GM21576 (cell line): ENCODE results near the gene PTPN6.

ENCODE experiments used
- ATAC-seq: cut with Tn5 transposase; IDR thresholded peaks from one replicate; pipeline ENCODE4 v1.9.1; 2021; ENCODE audit warnings: mild to moderate bottlenecking, moderate library complexity; ENCODE audit not compliant: unreplicated experiment

The PTPN6 gene

DNA sequence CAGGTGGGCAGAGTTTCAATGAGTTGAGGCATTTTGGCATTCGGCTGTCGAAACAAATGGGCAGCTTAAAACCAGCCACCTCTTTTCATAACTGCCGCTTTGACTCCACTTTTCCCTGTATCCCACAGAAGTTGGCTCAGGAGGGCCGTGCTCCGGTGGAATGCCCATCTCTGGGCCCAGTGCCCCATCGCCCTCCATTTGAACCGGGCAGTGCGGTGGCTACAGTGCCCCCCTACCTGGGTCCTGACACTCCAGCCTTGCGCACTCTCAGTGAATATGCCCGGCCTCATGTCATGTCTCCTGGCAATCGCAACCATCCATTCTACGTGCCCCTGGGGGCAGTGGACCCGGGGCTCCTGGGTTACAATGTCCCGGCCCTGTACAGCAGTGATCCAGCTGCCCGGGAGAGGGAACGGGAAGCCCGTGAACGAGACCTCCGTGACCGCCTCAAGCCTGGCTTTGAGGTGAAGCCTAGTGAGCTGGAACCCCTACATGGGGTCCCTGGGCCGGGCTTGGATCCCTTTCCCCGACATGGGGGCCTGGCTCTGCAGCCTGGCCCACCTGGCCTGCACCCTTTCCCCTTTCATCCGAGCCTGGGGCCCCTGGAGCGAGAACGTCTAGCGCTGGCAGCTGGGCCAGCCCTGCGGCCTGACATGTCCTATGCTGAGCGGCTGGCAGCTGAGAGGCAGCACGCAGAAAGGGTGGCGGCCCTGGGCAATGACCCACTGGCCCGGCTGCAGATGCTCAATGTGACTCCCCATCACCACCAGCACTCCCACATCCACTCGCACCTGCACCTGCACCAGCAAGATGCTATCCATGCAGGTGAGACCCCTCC, 12.6 kb upstream of the PTPN6 start:
- ATAC-seq, result no peak

DNA sequence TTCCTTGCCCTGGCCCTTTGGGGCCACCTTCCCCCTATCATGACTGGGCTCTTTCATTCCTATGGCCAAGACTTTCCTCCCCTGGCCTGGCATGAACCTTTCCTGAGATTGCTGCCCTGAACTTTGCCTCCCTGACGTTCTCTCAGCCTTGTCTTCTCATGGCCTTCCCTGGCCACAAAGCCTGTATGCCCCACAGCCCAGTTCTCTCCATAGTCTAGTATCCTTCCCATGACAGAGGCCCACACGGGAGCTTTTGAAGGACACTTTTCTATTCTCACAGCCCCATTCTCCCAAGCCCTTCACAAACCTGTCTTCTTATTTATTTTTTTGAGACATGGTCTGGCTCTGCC, 12.0 kb upstream of the PTPN6 start:
- ATAC-seq, result no peak

DNA sequence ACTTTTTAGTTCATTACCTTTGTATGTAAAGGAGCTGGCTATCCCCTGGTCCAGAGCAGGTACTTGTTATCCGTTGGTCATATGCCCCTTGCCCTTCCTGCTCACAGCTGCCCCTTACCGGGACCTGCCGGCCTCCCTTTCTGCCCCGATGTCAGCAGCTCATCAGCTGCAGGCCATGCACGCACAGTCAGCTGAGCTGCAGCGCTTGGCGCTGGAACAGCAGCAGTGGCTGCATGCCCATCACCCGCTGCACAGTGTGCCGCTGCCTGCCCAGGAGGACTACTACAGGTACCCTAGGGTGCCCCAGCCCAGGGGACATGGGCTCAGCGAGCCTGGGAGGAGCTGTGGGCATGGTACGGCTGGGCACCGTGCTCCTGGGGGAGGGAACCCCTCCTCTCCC, 9.9 kb upstream of the PTPN6 start:
- ATAC-seq, result no peak

DNA sequence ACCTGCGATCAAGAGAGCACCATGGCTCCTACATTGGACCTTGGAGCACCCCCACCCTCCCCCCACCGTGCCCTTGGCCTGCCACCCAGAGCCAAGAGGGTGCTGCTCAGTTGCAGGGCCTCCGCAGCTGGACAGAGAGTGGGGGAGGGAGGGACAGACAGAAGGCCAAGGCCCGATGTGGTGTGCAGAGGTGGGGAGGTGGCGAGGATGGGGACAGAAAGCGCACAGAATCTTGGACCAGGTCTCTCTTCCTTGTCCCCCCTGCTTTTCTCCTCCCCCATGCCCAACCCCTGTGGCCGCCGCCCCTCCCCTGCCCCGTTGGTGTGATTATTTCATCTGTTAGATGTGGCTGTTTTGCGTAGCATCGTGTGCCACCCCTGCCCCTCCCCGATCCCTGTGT, 9.4 kb upstream of the PTPN6 start:
- ATAC-seq, result no peak

DNA sequence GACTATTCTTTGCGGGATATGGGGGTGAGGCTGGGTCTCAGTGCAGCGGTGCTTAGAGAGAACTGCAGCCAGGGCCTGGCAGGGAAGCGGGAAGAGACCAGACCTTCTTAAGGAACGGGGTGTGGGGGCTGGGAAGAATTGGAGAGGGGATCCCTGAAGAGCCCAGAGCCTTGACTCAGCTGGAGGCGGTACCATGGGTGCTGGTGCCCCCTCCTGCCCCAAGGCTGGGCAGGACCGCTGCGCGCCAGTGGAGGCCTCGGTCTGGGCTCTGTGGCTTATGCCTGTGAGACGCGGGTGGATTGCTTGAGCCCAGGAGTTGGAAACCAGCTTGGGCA, 8.9 kb upstream of the PTPN6 start:
- ATAC-seq, result no peak

DNA sequence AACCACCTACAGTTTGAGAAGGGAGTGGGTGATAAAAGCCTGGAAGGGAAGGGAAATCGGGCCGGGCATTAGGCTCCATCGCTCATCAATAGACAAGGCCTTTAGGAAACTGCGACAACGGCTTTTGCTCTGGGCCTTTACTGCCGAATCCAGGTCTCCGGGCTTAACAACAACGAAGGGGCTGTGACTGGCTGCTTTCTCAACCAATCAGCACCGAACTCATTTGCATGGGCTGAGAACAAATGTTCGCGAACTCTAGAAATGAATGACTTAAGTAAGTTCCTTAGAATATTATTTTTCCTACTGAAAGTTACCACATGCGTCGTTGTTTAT, 7.8 kb upstream of the PTPN6 start:
- ATAC-seq, result peak; percentile 33

DNA sequence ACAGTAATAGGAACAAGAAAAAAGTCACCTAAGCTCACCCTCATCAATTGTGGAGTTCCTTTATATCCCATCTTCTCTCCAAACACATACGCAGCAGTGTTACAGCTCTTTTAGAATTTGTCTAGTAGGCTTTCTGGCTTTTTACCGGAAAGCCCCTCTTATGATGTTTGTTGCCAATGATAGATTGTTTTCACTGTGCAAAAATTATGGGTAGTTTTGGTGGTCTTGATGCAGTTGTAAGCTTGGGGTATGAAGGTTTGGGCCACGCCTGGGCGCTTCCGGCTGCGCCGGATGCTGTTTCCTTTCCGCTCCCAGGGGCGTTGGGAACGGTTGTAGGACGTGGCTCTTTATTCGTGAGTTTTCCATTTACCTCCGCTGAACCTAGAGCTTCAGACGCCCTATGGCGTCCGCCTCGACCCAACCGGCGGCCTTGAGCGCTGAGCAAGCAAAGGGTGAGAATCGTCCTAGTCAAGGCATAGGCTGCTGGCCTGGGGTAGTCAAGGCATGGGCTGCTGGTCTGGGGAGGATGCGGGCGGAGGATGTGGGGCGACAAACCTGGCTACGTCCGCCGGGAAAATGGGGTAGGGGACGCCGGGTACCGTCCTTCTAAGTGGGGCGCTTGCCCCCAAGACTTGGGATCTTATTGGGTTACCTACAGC, 7.3 kb upstream of the PTPN6 start, which contains the start of the genes C12orf57 and RNU7-1:
TSS of gene C12orf57 (plus strand) at position 301 of the 659 bp plus-strand sequence. CDS start at position 401, 100 bp downstream.
TSS of gene RNU7-1 (plus strand) at position 95 of the 659 bp plus-strand sequence.
- ATAC-seq, result peak; percentile 29

DNA sequence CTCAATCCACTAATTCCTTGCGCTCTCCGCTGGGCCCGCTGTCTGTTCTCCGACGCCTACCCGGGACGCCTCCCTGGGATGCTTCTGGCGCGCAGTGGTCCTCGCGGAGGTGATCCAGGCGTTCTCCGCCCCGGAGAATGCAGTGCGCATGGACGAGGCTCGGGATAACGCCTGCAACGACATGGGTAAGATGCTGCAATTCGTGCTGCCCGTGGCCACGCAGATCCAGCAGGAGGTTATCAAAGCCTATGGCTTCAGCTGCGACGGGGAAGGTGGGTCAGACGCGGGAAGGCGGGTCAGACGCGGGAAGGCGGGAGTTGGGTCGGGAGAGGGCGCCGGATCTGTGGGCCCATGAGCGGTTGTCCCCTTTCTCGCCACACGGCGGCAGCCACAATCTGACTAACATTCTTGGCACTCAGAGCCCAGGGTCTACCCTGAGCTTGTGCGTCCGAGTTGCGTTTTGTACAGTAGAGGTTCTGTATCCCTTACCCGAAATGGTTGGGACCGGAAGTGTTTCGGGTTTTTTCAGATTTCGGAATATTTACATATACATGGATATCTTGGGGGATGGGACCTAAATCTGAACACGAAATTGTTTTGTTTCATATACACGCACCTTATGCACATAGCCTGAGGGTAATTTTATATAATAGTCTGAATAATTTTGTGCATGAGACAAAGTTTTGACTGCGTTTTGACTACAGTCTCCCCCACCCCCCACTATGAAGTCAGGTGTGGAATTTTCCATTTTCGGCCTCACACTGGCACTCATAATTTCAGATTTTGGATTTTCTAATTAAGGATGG, 6.6 kb upstream of the PTPN6 start:
- ATAC-seq, result peak; percentile 30

DNA sequence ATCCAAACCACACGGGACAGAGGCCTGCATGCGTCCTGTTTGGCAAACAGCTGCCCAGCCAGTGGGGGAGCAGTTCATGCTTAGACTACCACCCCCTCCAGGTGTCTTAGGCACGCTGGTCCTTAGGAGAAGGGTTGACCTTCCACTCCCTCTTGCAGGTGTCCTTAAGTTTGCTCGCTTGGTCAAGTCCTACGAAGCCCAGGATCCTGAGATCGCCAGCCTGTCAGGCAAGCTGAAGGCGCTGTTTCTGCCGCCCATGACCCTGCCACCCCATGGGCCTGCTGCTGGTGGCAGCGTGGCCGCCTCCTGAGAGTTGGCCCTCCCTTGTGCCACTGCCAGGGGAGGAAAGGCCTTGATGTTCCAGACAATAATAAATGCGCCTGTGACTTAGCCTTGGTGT, 5.5 kb upstream of the PTPN6 start:
- ATAC-seq, result no peak

DNA sequence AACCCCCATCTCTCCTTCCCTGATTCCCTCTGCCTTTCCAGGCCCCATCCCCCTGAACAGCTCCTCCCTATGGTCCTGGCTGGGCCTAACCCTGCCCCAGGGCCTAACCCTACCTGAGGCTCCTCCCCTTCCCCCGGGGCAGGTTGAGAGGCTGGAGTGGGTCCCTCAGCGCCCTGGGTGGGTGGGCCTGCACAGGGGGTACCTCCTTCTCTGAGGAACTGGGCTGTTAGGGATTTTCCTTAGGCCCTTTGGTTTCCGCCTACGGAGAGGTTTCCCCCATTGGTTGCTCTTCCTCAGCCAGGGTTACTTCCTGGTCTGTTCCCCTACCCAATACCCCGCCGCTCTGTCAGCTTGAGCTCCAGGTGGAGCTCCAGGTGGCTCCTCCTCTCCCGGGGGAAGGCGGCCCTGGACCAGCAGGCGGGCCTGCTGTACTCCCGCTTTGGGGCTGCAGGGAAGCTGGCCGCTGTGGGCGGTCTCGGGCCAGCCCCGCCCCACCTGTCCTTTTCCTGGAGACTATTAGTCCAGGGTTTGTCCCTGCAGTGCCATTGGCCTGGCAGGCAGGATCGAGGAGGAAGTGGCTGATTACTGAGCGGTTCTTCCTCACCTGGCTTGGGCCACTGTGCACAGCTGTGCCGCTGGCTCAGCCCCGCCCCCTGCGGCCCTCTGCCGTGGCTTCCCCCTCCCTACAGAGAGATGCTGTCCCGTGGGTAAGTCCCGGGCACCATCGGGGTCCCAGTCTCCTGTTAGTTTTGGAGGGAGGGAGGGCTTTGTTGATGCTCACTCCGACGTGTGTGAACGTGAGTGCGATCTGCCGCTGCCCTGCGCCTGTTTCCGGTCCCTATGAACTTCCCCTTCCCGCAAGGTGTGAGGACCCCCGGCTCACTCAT, 4.9 kb upstream of the PTPN6 start:
- ATAC-seq, result peak; percentile 20

DNA sequence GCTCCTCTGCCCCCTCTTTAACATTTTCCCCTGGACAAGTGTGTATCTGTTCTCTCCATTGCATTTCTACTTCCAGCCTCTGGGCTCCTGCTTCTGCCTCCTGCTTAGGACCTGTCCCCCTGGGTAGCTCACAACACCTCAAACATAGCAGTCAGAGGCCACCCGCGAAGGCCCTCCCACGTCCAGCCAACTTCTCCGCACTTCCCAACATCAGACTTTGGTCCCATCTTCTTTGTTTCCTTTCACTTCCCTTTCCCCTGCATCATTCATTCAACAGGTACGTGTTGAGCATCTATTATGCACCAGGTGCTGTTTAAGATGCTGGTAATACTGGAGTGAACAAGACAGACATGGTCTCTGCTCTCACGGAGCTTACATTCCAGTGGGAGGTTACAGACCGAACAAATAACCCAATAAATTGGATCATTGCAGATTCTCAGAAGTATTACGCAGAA, 4.2 kb upstream of the PTPN6 start:
- no peak for ATAC-seq

DNA sequence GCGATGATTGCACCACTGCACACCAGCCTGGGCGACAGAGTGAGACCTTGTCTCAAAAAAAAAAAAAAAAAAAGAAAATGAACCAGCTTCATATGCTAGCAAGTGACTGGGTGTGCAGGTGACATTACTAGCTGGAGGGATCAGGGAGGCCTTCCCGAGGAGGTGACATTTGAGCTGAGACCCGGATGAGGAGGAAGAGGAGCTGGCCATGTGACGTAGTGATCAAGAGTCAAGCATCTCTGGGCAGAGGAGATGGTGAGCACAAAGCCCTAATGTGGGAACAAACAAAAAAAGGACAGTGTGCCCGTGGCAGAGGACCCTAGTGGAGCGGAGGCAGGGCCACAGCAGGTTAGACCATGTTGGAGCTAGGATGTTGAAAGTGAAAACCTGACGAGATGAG, 3.5 kb upstream of the PTPN6 start:
- ATAC-seq, result no peak

DNA sequence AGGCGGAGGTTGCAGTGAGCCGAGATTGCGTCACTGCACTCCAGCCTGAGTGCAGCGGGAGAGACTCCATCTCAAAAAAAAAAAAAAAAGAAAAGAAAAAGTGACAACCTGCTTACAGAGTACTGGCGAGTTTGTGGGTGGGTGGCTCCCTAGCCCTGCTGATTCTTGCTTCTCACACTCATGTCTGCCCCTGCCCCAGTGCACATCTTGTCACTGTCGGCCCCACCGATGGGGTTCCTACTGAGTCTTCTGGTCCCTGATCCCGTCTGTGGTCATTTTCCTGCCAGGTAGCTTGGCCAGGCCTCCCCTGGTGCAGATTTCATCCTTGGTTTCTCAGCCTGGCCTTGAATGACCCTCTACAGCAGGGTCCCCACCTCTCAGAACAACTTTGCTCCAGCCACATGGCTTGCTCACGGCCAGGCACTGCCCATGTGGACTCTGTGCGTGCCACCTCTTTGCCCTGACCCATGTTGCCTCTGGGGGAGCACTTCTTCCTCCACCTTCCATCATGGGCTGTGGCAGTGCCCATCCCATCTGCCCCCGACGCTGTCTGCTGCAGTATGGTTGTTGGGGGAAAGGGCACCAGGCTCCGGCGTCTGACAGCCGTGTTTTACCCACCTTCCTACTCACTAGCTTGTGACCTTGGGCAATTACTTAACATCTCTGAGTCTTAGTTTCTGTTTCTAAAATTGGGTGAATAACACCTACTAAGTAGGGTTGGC, 2.1 kb upstream of the PTPN6 start:
- ATAC-seq, result no peak

DNA sequence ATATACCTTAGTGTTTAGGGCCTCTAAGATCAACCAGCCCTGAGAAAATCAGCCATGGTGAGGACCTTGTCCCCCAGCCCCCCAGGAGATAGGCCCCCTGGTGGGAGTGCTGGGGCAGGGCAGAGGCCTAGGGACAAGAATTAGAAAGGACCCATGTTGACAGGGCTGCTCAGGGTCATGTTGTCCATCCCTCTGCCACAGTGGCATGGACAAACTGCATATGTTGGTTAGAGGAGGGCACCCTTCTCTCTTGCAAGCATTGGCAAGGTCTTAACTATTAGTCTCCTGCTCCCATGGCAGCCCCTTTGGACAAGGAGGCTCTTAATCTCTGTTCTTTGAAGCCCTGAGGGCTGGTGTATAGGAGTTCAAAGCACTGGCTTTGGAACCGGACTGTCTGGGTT, 755 bp upstream of the PTPN6 start:
- no peak for ATAC-seq

DNA sequence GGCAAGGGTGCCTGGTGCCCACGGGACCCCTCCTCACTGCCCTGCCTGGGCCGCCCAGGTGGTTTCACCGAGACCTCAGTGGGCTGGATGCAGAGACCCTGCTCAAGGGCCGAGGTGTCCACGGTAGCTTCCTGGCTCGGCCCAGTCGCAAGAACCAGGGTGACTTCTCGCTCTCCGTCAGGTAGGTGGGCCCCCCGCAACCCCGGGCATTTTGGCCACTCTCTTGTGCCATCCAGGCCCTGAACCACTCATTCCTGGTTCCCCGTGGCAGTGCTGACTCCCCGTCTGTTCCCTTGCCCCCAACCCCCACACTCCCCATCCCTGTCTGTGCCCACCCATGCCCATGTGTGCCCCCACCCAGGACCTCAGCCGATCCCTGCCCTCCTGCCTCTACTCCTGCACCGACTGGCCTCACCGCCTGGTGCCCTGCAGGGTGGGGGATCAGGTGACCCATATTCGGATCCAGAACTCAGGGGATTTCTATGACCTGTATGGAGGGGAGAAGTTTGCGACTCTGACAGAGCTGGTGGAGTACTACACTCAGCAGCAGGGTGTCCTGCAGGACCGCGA, 480 bp downstream of the PTPN6 start:
- ATAC-seq, result no peak

DNA sequence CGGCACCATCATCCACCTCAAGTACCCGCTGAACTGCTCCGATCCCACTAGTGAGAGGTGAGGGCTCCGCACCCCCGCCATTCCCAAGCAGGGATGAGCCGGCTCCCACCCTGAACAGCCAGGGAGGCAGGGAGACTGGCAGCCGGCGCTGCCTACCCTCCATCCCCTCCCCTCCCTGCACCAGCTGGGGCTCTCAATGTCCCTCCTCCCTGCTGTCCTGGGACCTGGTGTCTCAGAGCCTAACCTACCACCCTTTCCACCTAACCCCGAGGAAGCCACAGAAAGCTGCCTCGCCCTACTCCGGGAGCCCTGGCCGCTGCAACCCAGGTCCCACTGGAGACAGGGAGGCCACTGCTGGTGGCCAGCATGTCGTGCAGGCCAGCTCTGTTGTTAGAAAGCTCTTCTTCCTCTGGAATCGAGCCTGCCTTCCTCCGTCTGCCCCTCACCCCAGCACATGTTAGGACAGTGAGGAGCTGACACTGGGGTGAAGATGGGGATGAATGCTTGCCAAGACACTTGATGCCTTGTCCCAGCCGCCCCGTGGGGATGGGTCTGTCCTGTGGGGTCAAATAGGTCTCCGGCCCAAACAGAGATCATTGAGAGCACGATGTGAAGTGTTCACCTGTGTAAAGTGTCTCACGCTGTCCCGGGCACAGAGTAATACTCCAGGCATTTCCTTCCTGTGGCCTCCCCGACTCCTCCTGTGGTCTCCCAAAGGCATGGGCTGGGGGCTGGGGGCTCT, 1.1 kb downstream of the PTPN6 start:
- no peak for ATAC-seq

DNA sequence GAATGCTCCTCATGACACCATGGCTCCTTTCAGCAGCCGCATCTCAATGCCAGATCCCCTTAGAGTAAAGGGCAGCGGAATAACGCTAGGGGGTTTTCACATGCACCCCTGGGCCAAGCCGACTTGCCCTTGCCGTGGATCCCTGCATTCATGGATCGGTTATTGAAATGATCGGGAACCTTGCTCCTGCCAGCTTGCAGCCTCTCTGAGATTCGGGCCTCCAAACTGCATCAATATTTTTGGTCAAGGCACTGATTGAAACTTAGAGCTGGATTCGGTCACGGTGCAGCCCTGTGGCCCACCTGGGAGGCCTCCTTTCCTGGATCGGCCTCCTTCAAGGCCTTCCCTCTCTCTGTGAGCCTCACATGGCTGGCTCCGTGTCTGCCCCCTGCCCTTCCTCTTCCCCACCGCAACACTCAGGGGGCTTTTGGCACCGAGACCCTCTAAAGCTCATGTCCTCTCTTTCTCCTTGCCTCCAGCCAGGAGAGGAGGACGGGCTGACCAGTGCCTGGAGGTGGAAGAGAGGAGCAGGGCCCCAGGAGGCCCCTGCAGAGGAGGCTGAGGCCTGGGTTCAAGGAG, 1.8 kb downstream of the PTPN6 start:
- no peak for ATAC-seq

DNA sequence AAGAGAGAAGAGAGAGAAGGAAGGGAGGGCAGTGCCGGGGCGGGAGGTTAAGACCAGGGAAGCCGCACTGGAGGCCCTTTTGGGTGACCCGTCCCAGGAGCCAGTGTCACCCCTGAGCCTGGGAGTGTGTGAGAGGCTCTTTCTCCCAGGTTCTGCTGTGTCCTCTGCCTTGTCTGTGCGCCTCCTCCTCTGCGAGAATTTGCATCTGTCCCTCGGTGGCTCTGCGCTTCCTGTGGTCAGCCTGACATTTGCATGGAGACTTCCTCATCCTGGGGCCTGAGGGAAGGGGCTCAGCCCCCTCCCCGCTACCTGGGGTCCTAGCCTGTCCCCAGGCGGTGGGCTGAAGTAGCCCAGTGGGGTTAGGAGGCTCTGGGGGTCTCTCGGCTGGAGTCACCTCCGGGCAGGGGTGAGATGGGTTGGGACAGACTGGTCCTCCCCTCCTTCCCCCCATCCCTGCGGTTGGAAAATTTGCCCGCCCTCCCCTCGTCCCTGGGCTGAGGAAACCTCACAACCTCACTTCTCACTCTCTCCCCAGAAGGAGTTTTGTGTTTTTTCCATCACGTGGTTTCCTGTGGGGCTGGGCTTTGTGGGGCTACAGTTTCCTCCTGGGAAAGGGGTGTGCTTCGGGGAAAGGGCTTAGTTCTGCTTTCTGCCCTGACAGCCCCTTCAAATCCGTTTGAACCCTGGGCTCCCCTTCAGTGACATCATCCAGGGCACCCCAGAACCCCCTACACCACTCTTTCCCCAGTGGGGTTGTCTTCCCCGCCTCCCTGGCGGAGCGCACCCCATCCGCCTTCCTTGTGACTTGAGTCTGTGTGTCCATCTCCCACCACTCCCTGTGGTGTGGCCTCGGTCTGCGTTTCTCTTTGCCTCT, 2.5 kb downstream of the PTPN6 start:
- peak; percentile 34 for ATAC-seq
